HG02759 (cell line): Measurements from ENCODE around the gene TMEM59.

ENCODE experiments used
- ATAC-seq: cut with Tn5 transposase; IDR thresholded peaks from one replicate; pipeline ENCODE4 v1.9.1; 2021; ENCODE audit warnings: mild to moderate bottlenecking, moderate library complexity; ENCODE audit not compliant: unreplicated experiment

TMEM59 gene

DNA sequence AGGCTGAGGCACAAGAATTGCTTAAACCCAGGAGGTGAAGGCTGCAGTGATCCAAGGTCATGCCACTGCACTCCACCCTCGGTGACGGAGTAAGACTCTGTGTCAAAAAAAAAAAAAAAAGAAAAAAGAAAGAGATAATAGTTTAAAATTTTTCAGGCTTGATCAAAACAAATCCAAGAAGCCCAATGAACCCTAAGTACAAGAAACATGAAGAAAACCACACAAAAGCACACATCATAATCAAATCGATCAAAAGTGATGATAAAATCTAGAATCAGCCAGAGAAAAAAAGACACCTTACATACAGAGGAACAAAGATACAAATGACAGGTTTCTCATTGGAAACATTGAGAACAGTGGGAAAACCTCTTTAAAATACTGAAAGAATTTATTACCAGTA is 66.5 kb downstream of the TMEM59 start:
- no peak for ATAC-seq

DNA sequence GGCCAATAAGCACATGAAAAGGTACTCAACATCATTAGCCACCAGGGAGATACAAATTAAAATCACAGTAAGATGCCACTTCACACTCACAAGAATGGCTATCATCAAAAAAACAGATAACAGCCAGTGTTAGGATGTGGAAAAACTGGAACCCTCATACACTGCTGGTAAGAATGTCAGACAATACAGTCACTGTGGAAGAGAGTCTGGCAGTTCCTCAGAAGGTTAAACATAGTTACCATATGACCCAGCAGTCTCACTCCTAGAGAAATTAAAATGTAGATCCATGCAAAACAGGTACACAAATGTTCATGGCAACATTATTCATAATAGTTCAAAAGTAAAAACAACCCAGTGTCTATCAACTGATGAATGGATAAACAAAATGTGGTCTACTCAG is 68.3 kb downstream of the TMEM59 start:
- no peak for ATAC-seq

GRCh38 chr1:53982763-53983104 is 70.3 kb downstream of the TMEM59 start:
- ATAC-seq: no peak

- ATAC-seq: no peak
These were observed 70.8 kb downstream of the TMEM59 start for GRCh38 chr1:53982034-53982762.

DNA sequence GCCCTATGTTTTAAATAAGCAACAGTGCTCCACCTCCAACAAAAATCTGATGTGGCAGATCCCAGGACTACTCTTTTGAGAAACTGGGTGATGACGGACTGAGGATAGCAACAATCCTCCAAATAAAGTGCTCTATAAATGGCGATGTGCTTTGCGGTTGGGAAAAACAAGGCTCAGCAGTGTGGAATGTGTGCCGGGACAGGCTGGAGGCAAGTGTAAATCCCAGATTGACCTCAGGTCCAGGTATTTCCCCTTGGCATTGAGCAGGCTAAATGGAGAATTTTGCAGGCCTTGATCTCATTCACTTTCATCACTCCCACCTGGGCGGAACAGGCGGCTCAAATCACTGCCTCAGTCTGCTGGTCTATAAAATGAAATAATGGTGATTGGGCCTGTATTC is 71.8 kb downstream of the TMEM59 start:
- ATAC-seq: no peak

- no peak for ATAC-seq
These were observed 73.1 kb downstream of the TMEM59 start for GRCh38 chr1:53979712-53980450.
